HG03159 (cell line): ENCODE measurements around the gene KCNMB3.
"Not testable (repeated sequence)": the region's sequence is repeated elsewhere in the genome, so short reads cannot be mapped to it uniquely, and the experiment has no call there.

Source experiments
- ATAC-seq: cut with Tn5 transposase; IDR thresholded peaks from one replicate; pipeline ENCODE4 v1.9.1; 2021; ENCODE audit warnings: mild to moderate bottlenecking, moderate library complexity; ENCODE audit not compliant: unreplicated experiment

KCNMB3 gene, protein sequence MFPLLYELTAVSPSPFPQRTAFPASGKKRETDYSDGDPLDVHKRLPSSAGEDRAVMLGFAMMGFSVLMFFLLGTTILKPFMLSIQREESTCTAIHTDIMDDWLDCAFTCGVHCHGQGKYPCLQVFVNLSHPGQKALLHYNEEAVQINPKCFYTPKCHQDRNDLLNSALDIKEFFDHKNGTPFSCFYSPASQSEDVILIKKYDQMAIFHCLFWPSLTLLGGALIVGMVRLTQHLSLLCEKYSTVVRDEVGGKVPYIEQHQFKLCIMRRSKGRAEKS

DNA sequence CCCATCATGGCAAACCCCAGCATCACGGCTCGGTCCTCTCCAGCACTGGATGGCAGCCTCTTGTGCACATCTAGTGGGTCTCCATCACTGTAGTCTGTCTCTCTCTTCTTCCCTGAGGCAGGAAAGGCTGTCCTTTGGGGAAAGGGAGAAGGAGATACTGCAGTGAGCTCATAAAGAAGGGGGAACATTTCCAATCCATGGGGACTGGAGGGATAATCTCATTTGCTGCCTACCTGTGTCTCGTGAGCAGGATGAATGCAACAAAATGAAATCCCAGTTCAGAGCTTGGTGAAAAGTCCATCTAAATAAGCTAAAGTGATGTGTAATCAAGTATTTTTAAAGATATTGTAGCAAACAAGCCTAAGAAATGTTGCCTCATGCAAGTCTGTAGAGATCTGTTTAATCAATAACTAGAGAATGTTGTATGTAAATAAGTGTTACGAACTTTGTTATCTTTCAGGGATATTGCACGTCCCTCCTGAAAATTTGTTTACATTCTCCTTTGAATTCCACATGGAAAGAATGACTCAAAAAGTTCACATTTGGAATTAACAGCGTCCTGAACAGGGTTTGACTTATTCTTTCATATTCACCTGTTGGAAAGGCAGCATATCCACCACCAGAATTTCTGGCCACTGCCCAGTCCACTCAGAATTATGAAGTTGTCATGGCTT is at the start of gene KCNMB3:
TSS of gene KCNMB3 (minus strand) at position 312 of the 674 bp plus-strand sequence. CDS start at position 188, 124 bp downstream.
- ATAC-seq: no peak

DNA sequence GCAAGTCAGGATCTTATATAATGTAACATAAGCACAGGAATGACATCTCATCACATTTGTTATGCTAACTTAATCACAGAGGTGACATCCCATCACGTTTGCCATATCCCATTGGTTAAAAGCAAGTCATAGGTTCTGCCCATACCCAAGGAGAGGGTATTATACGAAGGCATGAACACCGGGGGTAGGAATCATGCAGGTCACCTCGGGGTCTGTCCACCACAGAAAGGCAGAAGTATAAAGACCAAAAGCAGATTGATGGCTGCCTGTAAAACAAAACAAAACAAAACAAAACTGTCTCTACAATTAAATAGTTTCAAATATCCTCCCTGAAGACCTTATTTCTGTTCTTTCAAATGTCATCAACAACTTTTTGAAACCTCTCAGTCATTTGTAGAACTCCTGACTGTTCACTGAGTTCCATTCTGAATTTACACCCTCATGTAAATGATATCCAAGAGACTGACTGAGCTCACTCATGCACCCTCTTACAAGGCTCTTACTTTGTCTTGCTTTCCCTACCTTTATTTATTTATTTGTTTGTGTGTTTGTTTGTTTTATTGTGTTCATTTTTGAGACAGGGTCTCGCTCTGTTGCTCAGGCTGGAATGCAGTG is 49.2 kb upstream of the KCNMB3 start:
- peak; percentile 60 for ATAC-seq

DNA sequence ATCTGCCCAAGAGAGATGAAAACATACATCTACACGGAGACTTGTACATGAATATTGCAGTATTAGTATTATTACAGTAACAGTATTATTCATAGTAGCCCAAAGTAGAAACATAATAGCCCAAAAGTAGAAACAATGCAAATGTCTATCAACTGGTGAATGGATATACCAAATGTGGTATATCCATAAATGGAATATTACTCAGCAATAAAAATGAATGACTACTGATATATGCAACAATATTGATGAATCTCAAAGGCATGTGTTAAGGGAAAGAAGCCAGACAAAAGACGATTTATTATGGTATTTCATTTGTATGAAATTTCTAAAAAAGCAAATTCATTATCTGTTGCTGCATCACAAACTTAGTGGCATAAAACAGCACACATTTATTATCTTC is 48.4 kb upstream of the KCNMB3 start:
- ATAC-seq: no peak

DNA sequence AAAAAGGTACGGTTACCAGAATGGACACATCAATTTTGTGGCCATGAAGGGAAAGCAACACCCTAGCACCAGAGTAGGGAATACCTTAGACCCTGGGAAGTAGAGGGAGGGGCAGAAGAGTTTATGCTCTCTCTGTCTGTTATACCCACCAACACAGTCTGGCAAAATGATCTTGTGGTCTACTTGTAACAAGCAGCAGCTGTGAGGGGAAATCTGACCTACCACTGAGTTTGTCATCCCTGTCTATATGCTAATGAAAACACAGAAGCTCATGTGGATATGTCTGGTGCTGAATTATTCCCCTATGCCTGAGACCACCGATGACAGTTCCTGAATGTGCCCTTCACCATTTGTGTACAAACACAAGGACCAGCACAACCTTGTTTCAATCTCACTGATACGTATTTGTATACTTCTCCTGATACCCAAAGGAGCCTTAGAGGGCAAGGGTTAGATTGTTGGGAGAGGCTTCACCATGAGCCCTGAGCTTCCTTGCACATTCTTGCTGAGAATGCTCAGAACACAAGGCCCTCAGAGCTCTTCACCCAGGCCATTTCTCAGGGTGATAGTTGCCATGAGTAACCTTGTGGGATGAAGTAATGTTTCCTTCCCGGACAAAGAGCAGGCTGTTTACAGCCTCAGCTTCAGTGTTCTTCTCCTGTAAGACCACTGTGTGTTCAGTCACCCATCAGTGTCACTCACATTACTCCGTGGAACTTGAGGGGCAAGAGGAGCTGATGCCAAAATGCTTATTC is 47.2 kb upstream of the KCNMB3 start:
- ATAC-seq: no peak

DNA sequence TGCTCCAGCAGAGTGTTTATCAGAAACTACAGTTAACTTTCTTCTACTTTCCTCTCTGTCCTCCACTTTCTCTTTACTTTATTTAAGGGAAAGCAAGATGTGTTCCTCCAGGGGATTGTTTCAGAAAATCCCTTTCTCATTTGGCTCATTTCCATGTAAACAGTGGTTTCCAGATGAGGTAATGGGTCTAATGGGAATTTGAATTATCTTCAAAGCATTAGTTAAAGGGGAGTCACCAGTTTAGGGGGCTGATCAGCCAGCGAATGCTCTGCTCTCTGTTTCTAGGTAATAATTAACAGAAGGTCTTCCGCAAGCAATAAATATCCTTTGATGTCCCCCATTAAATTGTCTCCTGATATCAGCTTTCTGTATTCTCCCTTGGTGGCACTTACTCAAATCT is 41.5 kb upstream of the KCNMB3 start:
- ATAC-seq: no peak

DNA sequence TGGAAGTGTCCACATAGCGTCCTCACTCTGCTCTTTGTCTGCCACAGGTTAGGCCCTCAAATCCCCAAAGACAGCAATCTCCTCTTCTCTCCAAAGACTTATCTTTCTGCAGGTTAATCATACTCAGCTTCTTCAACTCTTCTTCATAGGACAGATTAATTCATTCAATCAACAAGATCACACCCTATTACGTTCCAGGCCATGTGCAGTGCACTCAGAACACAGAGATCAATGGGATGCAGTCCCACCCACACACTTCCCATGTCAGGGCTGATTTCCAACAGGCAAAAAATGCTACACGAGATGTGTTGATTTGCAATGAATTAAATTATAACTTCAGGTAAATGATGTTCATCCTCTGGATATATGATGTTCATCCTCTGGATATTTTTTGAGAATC is 38.4 kb upstream of the KCNMB3 start:
- no peak for ATAC-seq

DNA sequence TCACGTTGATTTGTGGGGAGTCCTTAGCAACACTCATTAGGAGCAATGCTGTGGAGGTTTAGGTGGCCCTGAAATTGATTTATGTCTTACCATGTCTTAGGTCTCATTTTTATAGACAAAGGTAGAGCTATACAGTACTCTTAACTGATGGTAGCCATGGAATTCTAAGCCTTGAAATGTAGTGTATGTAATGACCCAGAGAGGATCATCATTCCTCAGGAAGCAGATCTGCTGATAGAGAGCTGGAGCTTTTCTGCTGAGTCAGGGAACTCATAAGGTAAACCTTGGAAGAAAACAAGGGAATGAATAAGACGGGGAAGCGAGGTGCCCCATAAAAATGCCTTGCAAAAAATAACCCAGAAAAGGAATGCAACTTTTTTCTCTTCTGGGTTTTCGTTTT is 37.9 kb upstream of the KCNMB3 start:
- ATAC-seq: no peak

DNA sequence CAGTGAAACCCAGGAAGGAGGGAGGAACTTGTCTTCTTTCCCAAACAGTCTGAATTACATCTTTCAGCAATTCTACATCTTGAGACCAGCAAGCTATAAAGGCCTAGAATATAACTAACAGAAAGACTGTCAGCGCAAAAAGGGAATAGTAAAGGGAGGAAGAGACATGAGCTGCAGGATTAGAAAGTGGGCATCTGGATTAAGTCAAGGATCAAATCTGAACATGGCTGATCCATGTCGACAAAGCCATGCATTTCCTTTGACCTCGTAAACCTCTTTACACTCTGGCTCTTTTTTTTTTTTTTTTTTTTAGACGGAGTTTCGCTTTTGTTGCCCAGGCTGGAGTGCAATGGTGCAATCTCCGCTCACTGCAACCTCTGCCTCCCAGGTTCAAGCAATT is 35.4 kb upstream of the KCNMB3 start:
- ATAC-seq: no peak

DNA sequence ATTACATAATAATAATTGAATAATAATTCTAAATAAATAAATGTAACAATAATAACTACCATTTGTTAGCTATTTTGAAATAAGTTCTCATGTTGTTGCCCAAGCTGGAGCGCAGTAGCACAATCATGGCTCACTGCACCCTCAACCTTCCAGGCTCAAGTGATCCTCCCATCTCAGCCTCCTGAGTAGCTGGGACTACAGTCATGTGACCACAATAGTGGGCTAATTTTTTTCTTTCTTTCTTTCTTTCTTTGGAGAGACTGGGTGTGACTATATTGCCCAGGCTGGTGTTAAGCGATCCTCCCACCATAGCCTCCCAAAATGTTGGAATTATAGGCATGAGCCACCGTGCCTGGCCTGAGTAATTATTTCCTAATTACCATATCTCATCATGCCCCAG is 30.9 kb upstream of the KCNMB3 start:
- no peak for ATAC-seq

DNA sequence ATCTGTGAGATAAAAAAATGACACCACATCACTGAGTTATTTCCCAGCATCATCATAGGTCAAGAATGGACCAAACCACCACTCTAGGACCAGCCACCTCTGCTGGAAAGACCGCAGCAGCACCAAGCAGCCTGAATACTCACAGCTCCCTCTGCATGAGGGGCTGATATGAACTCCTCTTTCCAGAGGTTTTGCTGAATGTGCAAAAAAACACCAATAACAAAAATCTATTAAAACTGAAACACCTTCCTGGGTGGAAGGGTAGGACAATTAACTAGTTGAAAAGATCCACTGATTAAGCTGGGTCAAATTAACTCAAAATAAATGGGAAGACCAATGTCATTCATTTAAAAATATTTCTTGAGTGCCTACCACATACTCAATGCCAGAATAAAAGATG is 28.9 kb upstream of the KCNMB3 start:
- no peak for ATAC-seq

DNA sequence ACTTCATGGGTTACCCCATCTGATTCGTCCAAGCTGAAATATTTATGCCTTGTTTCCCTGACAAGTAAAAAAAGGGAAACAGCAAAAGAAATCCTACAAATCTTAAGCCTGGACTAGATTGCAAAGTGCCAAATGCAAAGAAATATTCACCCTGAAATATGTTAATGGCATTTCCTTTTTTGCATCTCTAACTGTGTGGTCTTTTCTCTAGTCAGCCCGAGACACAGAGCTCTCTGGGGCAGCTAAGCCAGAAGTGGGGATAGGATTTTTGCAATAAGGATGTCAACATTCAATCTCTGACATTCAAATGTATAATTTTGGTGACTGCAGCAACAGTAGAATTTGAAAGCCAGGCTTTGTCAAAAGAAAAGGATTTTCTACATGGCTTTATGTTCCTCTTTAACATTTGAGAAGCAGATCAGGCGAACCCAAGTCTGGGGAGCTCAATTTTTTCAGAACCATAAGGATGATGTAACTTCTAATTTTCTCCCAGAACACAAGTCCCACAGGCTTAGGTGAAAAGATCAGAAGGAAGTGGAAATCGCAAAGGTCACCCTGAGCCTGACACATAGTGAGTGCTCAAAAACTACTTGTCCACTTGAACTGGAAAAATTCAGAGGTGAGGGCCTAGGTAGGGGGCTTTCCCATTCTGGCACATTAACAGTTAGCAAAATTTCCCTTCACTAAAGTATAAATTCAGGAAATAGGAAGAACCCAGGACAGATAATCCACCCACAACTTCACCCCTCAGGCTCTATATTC is 28.2 kb upstream of the KCNMB3 start:
- ATAC-seq: no peak

DNA sequence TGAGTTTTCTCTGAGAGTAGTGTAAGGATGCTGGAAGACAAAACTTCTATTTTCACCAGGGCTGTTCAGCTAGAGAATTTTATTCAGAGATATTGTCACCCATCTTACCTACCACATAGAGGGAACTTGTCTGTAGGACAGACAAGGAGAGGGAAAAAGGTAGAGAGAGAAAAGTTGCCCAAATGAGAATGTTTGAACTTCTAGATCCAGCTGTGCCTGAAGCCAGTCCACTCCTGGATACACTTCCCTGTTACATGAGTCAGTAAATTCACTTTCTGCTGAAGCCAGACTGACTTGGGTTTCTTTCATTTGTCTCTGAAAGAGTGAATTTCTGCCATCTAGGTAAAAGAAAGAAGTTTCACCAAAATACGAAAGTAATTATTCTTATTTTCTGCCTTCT is 27.2 kb upstream of the KCNMB3 start:
- ATAC-seq: no peak

DNA sequence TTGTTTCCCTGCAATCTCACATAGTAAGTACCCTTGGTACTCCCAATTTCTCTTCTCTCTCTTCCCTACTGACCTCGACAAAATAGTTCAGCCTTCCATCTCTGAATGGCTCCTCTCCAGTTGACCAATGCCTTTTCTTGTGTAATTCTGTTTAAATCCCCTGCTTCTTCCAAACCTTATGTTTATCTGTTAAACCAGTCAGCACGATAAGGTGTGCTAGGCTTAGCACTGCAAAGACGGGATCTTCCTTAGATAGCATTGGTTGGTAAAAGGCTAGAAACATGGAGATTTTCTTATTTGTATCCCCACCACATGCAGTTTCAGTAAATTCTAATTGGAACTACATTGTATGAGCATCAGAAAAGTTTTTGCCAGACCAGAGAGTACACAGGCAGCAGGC is 25.8 kb upstream of the KCNMB3 start:
- no peak for ATAC-seq

DNA sequence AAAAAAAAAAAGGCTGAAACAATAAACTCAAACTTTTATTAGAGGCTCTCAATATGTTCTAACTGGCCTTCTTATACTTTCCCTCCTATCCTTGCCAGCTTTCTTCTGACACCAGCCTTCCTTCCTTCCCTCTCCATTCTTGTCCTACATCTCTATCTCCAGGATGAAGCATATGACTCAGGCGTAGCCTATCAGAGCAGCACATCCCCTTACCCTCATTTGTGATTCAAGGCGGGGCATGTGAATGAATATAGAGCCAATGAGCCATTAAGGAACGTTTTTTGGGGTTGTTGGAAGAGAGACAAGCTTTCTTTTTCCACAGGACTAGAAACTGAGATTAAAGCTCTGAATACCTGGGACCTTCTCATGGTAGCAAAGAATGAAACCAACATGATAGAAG is 25.1 kb upstream of the KCNMB3 start:
- no peak for ATAC-seq

DNA sequence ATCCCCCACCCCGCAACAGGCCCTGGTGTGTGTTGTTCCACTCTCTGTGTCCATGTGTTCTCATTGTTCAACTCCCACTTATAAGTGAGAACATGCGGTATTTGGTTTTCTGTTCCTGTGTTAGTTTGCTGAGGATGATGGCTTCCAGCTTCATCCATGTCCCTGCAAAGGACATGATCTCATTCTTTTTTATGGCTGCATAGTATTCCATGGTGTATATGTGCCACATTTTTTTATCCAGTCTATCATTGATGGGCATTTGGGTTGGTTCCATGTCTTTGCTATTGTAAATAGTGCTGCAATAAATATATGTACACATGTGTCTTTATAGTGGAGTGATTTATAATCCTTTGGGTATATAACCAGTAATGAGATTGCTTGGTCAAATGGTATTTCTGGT is 23.5 kb upstream of the KCNMB3 start:
- not testable (repeated sequence) for ATAC-seq

DNA sequence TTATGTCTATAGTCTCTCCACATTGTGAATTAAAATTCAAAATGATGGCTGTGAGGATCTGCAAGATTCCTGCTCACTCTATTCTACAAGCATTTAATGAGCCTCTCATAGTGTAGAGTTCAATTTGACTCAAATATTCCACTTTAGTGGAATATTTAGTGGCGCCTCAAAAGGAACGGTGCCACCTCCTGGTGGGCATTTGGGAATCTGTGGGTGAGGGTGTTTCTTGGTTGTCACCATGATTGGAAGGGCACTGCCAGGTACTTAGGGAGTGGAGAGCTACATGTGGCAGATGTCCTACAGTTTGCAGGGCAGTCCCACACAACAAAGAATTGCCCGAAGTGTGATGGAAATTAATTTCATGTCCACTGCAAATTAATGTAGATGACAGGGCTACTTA is 21.5 kb upstream of the KCNMB3 start:
- no peak for ATAC-seq

DNA sequence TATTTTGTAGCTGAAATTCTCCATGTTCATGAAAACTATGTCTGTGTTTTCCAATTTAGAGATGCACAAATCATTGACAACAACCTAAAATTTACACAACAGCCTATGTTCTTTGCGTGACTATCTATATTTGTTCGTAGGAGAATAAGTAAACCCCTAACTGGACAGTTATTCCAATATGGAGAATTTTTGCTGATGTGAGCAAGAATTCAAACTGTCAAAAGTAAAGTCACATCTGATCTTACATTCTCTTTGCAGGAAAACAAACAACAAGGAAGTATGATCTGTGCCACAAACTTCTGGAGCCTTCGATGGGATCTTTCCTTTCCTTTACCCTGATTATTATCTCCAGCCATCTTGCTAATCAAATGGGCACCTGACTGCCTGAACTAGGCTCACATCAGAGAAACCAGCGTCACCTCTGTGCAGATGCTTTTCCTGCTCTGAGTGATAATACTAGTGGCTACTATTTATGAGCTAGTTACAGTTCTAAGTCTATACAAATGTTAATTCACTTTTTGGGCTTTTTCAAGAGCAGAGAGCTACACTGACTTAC is 18.3 kb upstream of the KCNMB3 start:
- no peak for ATAC-seq

DNA sequence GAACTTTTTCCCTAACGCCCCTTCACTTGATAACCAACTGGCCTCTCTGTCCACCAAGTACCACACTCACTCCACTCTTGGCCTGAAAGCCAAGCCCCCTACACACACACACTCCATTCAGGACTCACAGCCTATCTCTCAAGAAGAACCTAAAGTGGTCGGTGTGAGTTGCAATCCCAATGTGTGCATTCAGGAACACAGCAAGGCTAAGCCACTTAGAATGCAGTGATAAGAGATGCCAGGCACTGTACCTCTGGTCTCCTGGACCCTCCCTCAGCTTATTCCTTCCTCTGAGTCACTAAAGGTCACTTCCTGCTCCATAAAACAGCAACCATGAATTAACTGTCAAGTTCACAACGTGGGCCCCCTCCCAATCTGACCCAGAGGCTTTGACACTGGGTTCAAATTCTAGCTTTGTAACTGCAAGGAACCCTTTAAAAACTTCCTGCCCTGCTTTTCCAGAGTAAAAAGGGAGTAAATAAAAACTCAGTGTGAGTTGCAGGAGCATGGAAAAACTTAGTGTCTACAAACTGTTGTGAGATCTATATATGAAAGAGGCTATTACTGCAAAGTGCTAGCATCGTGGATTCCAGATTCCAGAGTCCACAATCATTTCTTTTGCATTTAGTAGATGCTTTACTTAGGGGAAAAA is 17.6 kb upstream of the KCNMB3 start:
- no peak for ATAC-seq

DNA sequence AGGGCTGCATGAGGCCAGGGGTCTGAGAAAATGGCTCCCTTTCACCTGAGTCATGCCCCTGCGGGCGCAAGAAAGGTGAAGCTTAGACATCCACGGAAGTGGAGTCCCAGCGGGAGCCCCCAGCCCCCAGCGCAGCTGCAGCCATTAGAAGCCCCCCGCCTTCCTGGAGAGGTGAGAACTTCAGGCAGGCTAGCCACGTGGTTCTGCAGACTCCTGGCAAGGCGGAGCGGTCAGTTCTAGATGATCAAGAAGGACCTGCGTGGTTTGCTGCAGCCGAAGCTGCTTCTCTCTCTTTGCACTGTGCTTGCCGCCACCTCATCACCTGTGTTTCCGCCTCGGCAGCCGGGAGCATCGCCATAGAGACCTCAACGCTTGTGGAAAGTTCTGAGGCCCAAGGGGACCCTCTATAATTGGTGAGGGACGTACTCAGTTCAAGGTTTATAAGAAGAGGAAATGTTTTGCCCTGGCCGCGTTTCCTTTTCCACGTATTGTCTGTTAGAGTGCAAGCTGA is 15.8 kb upstream of the KCNMB3 start:
- no peak for ATAC-seq

DNA sequence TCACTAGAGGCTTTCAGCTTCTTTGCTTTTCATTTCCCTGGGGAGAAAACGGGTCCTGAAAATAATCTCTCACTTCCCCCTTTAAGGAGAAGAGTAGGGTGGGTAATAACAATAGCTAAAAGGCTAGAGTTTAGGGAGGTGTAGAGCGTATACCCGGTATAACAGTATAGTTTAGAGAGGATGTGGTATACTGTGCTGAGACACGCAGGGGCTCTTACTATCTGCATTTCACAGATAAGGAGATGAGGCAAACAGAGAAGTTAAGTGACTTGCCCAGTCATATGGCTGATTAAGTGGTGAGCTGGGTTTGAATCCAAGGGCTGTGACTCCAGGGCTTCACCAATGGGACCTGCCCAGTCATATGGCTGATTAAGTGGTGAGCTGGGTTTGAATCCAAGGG is 15.0 kb upstream of the KCNMB3 start:
- peak; percentile 56 for ATAC-seq
